ENCODE measurements around the gene ADAMTS3.
"Not testable (repeated sequence)": the region's sequence is repeated elsewhere in the genome, so short reads cannot be mapped to it uniquely, and the experiment has no call there.

The ADAMTS3 gene

DNA sequence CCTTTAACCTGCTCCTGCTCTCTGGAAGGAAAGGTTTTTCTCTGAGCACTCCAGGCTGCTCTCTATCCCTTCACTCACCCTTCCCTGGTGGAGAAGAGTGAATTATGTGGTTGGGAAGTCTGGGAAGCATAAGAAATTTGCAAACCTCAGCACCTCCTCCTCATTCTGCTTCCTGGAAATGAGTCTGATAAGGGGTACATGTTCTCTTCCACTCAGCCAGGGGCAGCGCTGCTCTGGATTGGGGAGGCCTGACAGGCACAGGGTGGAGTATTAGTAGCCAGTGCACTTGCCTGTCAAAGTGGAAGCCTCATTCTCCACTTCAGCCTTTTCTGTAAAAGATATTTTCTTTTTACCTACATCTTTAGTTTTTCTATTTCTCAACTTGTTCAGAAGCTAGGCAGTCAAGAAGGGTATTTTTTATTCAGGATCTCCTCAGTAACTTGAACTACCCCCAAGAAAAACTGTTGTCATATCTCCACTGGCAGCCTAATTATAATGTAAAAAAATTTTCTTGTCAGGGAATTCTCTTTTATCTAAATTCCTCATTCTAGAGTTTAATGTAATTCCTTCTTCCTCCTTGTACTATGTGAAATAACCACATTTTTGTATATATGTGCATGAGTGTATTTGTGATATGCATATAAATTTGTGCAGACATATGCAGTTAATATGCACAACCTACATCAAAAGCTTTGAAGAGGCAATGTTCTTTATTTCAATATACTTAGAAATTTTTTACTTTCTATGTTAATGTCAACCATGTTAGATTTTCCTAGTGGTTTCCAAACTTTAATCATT lies 15.3 kb downstream of the ADAMTS3 start:
- no peak for DNase-seq (ENCODE audit: low read depth in 2 of 2, low spot score in 1 of 2)

DNA sequence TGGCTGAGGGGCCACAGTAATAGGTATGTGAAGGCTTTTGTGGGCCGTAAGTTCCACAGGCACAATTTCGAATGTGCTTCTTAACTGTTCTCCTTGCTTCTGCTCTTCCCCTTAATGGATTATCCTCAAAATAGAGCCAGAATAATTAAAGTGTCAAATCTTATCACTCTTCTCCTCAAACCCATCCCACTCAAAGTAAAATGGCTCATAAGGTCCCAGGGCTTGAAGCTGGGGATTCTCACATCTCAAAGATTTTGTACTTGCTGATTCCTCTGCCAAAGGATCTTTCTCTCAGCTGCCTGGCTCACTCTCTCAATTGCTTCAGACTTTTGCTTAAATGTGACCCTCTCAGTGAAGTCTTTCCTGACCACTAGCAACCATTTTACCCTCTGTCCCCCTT lies 16.6 kb downstream of the ADAMTS3 start:
- no peak for DNase-seq (ENCODE audit: low read depth in 2 of 2, low spot score in 1 of 2)

DNA sequence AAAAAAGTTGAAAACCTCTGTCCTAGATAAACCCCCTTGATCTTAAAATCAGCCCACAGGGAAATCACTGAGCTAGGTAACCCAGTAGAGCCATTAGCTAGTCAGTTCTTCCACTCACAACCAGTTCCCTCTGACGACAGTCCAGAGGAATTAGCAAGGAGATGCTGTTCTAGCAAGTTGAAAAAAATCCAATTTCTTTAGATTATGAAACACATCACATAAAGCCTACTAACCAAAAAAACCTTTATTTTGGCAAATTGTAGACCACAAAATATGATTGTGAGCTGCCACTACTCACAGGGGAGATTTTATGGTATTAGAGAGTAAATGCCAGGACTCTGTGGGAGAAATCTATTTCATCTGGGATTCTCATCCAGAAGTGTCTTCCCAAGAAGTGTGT lies 22.6 kb downstream of the ADAMTS3 start:
- DNase-seq (ENCODE audit: low read depth in 2 of 2, low spot score in 1 of 2), result no peak

DNA sequence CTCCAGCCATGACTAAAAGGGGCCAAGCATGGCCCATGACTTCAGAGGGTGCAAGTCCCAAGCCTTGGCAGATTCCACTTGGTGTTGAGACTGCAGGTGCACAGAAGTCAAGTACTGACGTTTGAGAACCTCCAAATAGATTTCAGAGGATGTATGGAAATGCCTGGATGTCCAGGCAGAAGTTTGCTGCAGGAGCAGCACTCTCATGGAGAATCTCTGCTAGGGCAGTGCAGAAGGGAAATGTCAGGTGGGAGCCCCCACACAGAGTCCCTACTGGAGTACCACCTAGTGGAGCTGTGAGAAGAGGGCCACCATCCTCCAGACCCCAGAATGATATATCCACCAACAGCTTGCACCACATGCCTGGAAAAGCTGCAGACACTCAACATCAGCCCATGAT lies 28.3 kb downstream of the ADAMTS3 start:
- DNase-seq (ENCODE audit: low read depth in 2 of 2, low spot score in 1 of 2), result not testable (repeated sequence)

DNA sequence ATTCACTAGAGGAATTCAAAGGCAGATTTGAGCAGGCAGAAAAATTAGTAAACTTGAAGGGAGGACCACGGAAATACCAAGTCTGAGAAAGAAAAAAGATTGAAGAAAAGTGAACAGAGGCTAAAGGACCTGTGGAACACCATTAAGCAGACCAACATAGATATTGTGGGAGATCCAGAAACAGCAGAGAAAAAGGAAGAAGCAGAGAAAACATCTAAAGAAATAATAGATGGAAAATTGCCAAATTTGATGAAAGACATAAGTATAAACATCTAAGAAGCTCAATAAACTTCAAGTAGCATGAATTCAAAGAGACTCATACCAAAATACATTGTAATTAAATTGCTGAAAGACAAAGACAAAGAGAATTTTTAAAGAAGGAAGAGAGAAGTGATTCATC lies 31.0 kb downstream of the ADAMTS3 start:
- DNase-seq (ENCODE audit: low read depth in 2 of 2, low spot score in 1 of 2), result no peak

DNA sequence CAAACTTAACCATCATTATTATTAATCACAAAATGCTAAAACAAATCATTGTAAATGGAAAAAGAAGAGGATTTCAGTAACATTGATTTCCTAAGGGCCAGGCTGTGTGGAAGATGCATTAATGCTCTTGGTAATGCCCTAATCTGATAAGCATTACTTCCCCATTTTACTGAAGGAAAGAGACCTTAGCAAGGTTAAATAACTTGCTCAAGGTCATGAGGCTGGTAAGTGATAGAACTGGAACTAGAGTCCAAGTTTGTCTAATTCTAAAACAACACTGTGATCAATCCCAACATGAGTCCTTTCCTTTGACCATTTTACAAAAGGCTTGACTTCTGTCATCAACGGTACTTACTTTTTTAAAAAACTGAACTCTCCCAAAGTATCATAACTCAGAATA lies 32.6 kb downstream of the ADAMTS3 start:
- DNase-seq (ENCODE audit: low read depth in 2 of 2, low spot score in 1 of 2), result no peak

DNA sequence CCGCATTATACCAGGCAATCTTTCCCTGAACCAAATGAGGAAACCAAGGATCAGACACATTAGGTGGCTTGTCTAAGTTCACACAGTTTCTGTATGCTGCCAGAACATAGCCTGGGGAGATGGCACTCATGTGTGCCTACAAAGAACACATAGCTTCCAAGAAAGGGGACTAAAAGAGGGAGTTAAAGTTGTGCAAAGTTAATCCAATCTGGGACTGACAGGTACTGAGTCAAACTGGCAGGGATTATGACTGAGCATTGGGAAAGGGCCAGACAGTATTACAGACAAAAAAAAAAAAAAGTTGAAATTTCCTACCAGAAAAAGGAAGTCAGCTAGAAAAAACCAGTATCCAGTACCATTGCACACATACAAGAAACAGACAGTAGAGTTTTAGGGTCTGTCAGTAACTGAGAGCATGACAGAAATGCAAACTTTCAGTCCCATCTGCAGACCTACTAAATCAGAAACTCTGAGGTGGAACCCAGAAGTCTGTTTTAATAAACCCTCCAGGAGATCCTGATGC lies 37.2 kb downstream of the ADAMTS3 start:
- DNase-seq (ENCODE audit: low read depth in 2 of 2, low spot score in 1 of 2), result no peak

DNA sequence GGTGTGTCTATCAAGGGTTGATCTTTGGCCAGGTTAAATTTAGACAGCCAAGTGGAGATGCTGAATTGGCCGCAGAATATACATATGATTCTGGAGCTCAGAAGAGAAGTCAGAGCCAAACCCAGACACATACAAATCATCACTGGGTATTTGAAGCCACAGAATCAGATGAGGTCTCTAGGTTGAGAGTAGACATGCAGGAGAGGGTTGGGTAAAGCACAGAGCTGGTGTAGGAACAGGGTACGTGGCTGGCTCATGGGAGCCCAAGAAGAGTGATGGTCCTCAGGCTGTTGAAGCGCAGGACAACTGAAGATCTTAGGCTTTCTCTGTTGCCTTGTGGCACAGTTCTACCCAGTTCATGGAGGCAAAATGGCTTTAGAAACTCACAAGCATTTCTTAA lies 37.7 kb downstream of the ADAMTS3 start:
- no peak for DNase-seq (ENCODE audit: low read depth in 2 of 2, low spot score in 1 of 2)

DNA sequence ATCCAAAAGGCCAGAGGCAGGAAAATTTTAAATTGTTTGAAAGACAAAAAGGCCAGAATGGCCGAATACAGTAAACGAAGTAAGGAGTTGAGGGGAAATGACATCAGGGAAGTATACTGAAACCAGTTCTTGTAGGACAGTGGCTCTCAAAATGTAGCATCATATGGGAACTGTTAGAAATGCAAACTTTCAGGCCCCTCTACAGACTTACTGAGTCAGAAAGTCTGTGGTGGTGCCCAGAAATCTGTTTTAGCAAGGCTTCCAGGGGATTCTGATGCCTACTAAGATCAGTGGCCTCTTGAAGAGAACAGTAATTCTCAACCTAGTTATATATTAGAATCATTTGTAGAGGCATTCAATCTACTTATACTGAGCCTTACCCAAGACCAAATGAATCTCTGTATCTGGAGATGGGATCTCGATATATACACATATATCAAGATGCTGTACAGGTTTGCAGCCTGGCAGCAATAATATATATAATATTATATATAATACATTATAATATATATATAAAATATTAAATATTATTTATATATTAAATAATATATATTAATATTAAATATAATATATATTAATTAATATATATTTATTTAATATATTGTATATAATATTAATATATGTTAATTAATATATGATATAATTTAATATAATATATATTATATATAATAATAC lies 39.7 kb downstream of the ADAMTS3 start:
- DNase-seq (ENCODE audit: low read depth in 2 of 2, low spot score in 1 of 2), result no peak

DNA sequence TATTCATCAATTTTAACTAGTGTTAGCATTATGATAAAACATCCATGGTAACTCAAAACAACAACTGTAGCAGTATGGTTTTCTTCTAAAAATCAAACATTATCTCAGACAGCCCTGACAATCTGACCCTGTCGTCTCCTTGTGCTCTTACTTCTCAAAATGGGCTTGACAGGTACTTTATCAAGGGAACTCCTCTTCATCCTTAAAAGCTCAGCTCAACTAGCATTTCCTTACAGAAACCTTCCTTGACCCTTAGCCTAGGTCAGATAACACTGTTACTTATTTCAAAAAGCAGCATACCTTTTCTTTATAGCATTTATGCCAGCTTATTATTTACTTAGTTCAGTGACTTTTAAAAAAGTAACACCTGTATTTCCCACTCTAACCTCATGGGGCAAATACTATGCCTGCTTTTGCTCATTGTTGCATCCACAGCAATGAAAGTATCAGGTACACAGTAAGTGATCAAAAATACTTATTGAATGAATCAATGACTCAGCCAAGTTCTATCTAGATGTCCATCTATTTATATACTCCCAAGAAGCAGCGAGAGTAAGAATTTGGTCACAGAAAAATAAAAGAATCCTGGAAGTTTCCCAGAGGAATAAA lies 41.9 kb downstream of the ADAMTS3 start:
- no peak for DNase-seq (ENCODE audit: low read depth in 2 of 2, low spot score in 1 of 2)

DNA sequence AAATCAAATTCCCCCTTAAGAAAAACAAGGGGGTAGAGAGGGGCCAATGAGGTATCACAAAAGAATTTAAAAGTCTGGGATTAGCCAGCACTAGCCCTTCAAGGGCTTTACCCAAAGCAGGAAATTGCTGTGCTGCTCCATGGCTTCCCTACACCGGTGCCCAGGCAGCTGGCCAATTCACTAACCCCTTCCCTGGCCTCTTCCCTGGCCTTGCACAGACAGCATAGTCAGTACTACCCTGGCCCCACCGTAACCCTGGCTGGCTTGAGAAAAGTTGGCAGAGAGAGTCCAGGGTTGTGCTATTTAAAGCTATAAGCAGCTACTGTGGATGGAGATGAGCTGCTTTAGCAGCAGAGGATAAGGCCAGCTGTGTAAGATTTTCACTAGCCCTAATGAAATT lies 43.1 kb downstream of the ADAMTS3 start:
- no peak for DNase-seq (ENCODE audit: low read depth in 2 of 2, low spot score in 1 of 2)

DNA sequence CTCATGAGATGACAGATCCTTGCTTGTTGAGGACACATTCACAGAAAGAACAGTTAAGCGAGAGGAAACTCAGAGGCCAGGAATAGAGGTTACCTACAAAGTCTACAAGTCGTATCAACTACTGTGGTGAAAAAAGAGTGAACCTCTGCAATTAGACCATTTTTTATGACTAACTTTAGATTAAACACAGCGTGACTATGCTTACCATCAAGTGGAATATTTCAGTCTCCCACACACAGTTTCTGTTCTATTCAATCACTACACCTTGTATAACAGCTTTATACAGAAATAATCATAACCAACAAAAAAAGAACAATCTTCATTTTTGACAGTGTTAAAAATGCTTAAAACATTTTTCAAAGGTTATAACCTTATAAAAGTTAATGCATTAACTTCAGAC lies 46.6 kb downstream of the ADAMTS3 start:
- no peak for DNase-seq (ENCODE audit: low read depth in 2 of 2, low spot score in 1 of 2)

DNA sequence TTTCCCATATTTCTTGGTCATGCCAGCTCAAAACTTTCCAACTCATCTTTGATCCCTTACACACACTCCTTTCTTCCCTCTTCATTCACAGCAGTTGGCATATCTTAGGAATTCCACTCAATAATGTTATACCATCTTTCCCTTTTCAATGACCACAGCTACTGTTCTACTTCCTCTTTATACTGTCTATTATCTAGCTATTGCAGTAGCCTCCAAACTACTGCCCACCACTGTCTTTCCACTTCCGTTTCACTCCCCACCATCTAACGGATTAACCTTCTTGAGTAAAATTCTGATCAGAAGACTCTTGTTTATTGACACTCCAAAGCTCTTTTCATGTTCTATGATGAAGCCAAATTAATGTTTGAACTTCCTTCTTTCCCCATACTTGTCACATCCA lies 55.8 kb downstream of the ADAMTS3 start:
- DNase-seq (ENCODE audit: low read depth in 2 of 2, low spot score in 1 of 2), result no peak

DNA sequence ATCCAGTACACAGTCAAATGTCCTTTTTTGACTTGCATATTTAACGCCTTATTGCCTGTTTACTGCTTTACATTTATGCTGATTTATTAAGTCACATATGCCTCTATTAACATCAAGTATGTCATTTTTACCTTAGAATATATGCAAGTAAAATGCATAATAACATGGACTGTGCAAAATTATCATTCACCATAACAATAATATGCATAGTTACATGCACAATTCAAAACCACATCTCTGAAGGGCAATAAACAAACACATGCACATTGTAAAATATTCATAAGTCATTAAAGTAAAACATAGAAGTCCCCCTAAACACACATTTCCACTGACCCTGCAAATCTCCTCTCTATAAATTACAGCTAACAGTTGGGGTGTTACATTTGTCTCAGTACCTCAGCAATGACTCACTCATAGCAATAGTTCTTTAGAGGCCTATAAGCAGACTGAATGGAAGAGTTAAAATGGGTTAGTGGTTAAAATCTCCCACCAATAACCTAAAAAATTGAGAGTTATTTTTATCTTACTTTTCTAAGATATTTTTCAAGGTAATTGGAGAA lies 61.1 kb downstream of the ADAMTS3 start:
- no peak for DNase-seq (ENCODE audit: low read depth in 2 of 2, low spot score in 1 of 2)

DNA sequence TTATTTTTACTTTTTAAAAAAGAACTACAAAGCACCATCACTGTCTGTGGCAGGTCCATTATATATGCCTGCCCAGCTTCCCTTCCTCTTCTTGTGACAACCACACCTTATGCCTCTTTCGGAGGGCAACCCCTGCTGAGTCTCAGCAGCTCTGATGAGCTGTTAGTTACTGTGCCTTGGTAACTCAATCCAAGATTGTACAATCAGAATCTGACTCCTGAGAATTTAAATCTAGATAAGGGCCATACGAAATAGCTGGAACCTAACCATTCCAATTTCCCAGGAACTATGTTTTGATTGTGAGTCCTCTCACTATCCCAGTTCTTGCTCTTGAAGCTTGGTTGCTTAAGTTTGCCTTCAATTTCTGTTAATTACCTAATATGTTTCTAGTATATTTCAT lies 61.9 kb downstream of the ADAMTS3 start:
- DNase-seq (ENCODE audit: low read depth in 2 of 2, low spot score in 1 of 2), result no peak

DNA sequence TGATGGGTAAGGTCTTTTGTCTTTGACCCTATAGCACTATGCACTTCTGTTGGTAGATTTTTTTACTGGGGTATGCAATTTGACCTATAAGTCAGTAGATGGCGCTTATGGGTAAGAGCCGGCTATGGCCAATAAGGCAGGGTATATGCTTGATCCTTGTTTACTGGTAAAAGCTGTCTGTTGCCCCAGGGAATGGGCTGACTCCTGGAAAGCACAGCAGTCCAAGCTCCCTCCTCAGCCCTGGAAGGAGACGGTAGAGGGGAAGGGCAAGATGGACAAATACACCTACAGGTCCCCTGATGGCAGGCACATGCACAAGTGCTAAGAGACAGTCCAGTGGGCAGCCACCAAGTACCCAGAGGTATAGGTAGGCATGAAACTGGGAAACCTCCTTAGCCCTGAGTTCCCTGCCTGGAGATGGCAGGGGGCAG lies 63.7 kb downstream of the ADAMTS3 start:
- no peak for DNase-seq (ENCODE audit: low read depth in 2 of 2, low spot score in 1 of 2)

DNA sequence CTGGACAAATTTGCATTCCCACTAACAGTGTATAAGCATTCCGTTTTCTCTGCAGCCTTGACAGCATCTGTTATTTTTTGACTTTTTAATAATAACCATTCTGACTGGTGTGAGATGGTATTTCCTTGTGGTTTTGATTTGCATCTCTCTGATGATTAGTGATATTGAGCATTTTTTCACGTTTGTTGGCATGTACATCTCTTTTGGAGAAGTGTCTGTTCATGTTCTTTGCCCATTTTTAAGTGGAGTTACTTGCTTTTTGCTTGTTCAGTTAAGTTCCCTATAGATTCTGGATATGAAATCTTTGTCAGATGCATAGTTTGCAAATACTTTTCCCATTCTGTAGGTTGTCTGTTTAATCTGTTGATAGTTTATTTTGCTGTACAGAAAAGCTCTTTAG lies 68.8 kb downstream of the ADAMTS3 start:
- DNase-seq (ENCODE audit: low read depth in 2 of 2, low spot score in 1 of 2), result no peak

DNA sequence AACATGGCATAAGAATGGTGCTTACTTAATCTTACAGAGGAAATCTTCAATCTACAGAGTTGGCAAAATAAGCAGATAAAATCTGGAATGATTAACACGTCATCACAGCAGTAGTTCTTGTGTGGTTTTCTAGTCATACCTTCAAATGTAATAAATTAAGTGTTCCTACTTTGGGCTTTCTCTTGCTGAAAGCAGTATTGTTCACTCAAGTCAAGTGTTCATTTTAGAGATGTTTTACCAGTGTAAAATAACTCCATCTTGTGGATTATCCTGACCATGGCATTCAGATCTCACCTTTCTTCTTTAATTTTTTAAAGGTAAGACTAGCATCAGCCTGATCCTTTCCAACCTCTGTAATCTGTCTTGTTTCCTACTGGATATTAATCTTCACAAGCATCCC lies 72.9 kb downstream of the ADAMTS3 start:
- no peak for DNase-seq (ENCODE audit: low read depth in 2 of 2, low spot score in 1 of 2)

DNA sequence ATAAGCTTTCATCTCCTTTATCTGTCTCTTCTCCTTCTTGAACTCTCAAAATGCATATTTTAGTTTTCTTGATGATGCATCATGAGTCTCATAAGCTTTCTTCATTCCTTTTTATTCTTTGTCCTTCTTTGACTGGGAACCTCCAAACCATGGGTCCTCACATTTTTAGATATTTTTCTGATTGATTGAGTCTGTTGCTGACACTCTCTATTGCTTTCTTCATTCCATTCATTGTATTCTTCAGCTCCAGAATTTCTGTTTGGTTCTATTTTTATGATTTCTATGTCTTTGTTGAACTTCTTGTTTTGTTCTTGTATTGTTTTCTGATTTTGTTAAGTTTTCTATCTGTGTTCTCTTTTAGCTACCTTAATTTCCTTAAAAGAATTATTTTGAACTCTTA lies 74.9 kb downstream of the ADAMTS3 start:
- DNase-seq (ENCODE audit: low read depth in 2 of 2, low spot score in 1 of 2), result no peak

DNA sequence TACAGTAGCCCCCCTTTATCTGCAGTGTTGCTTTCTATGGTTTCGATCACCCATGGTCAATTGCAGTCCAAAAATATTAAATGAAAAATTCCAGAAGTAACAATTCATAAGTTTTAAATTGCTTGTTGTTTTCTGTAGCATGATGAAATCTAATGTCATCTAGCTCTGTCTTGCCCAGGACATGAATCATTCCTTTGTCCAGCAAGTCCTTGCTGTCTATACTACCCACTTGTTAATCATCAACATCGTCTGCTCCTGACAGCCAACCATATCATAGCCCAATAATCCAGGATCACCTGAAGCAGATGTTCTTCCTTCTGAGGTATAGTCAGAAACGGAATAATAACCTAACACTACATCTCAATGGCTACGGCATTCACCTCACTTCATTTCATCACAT lies 79.8 kb downstream of the ADAMTS3 start:
- no peak for DNase-seq (ENCODE audit: low read depth in 2 of 2, low spot score in 1 of 2)

DNA sequence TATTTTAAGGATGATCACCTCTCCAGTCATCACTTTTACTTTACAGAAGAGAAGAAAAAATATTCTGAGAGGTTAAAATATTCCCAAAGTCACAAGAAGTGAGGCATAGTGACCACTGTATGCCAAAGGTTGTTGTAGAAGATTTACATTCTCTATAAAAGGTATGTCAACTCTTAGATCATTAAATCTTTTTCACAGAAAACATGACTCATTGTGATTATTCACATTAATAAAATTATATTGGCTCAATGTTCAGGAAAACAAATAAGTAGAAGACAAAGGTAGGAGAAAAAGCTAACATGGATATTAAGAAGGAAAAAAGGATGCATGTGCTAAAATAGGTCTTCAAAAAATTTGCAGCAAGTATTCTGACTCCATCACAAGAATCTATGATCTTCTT lies 82.0 kb downstream of the ADAMTS3 start:
- no peak for DNase-seq (ENCODE audit: low read depth in 2 of 2, low spot score in 1 of 2)

DNA sequence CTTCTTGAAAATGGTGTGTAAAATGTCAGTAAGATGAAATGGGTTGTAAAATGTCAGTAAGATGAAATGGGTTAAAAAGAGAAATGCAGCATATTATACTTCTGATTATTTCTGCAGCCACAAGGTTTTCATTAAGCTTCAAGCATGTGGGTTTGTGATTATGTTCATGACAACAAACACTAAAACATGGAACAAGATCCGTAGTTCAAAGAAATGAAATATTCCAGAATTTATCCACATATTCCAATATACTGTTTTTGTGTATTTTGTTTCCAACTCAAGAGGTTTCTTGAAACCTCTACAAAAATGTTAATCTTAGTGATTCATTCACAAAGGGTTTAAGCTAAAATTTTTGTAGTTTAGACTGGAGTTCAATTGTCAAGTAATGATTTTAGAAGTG lies 84.0 kb downstream of the ADAMTS3 start:
- DNase-seq (ENCODE audit: low read depth in 2 of 2, low spot score in 1 of 2), result no peak

Measured in stimulated activated CD8-positive, alpha-beta memory T cell treated with anti-CD3 and anti-CD28 coated beads, Interleukin-4, amount 100 ng/mL, for 4 hours (primary cell).